ENCODE data around the gene GARNL3. TPM values are rescaled to one million over a fixed set of nuclear protein-coding genes. Genes with fewer than 3 reads are reported as not detected.

The GARNL3 gene
- total RNA-seq, 2 donors from 2014 or later = 2.0 to 2.5 TPM

GRCh38 chr9:127292415-127292814 is 27.8 kb downstream of the GARNL3 start:
- H3K27ac Mint-ChIP-seq = no peak overlapping the region
- no peak overlapping the region for H3K4me3 Mint-ChIP-seq
- no peaks in the 10 kb centered on the region for H3K9me3 ChIP-seq (ENCODE audit: control insufficient read depth, low read length, poor library complexity, severe bottlenecking)
- peaks cover 3% of the 10 kb centered on the region for H3K36me3 Mint-ChIP-seq (ENCODE audit: low read depth)
- peaks cover 6% of the 10 kb centered on the region for H3K4me1 Mint-ChIP-seq
- DNase-seq = no peak
- no peak for ATAC-seq
- peaks cover 40% of the 10 kb centered on the region for H3K27me3 Mint-ChIP-seq

- DNase-seq (no peak), ATAC-seq (no peak)
- Mint-ChIP-seq H3K4me3 (no peak overlapping the region), H3K4me1 (peaks cover 4% of the 10 kb centered on the region), H3K36me3 (ENCODE audit: low read depth) (no peaks in the 10 kb centered on the region), H3K27me3 (peaks cover 32% of the 10 kb centered on the region), H3K27ac (no peak overlapping the region)
- H3K9me3 ChIP-seq (ENCODE audit: control insufficient read depth, low read length, poor library complexity, severe bottlenecking) = no peaks in the 10 kb centered on the region
Measured at GRCh38 chr9:127293328-127293727, 28.8 kb downstream of the GARNL3 start.

GRCh38 chr9:127293767-127294166 is 29.2 kb downstream of the GARNL3 start:
- ATAC-seq (no peak), DNase-seq (no peak)
- no peak overlapping the region for H3K4me3 Mint-ChIP-seq
- H3K9me3 ChIP-seq (ENCODE audit: control insufficient read depth, low read length, poor library complexity, severe bottlenecking) = no peaks in the 10 kb centered on the region
- peaks cover 28% of the 10 kb centered on the region for H3K27me3 Mint-ChIP-seq
- H3K4me1 Mint-ChIP-seq = peaks cover 4% of the 10 kb centered on the region
- H3K36me3 Mint-ChIP-seq (ENCODE audit: low read depth) = no peaks in the 10 kb centered on the region
- no peak overlapping the region for H3K27ac Mint-ChIP-seq

- H3K4me3 Mint-ChIP-seq = no peak overlapping the region
- no peaks in the 10 kb centered on the region for H3K36me3 Mint-ChIP-seq (ENCODE audit: low read depth)
- peaks cover 18% of the 10 kb centered on the region for H3K27me3 Mint-ChIP-seq
- no peak overlapping the region for H3K27ac Mint-ChIP-seq
- peaks cover 4% of the 10 kb centered on the region for H3K4me1 Mint-ChIP-seq
- H3K9me3 ChIP-seq (ENCODE audit: control insufficient read depth, low read length, poor library complexity, severe bottlenecking) = no peaks in the 10 kb centered on the region
- ATAC-seq (no peak), DNase-seq (no peak)
Measured at GRCh38 chr9:127295005-127295404, 30.4 kb downstream of the GARNL3 start.

GRCh38 chr9:127300886-127301447 is 36.4 kb downstream of the GARNL3 start:
- H3K27me3 Mint-ChIP-seq = peaks cover 8% of the 10 kb centered on the region
- H3K4me3 Mint-ChIP-seq = no peak overlapping the region
- ATAC-seq (no peak), DNase-seq (no peak)
- no peaks in the 10 kb centered on the region for H3K4me1 Mint-ChIP-seq
- H3K9me3 ChIP-seq (ENCODE audit: control insufficient read depth, low read length, poor library complexity, severe bottlenecking) = no peaks in the 10 kb centered on the region
- H3K36me3 Mint-ChIP-seq (ENCODE audit: low read depth) = no peaks in the 10 kb centered on the region
- H3K27ac Mint-ChIP-seq = no peak overlapping the region

- DNase-seq (no peak), ATAC-seq (no peak)
- no peaks in the 10 kb centered on the region for H3K4me1 Mint-ChIP-seq
- H3K27me3 Mint-ChIP-seq = peaks cover 13% of the 10 kb centered on the region
- no peaks in the 10 kb centered on the region for H3K36me3 Mint-ChIP-seq (ENCODE audit: low read depth)
- H3K9me3 ChIP-seq (ENCODE audit: control insufficient read depth, low read length, poor library complexity, severe bottlenecking) = no peaks in the 10 kb centered on the region
- no peak overlapping the region for H3K4me3 Mint-ChIP-seq
- H3K27ac Mint-ChIP-seq = no peak overlapping the region
Measured at GRCh38 chr9:127303830-127304229, 39.3 kb downstream of the GARNL3 start.

- no peak overlapping the region for H3K27ac Mint-ChIP-seq
- ATAC-seq (no peak), DNase-seq (no peak)
- H3K4me3 Mint-ChIP-seq = no peak overlapping the region
- H3K4me1 Mint-ChIP-seq = no peaks in the 10 kb centered on the region
- H3K27me3 Mint-ChIP-seq = peaks cover 13% of the 10 kb centered on the region
- no peaks in the 10 kb centered on the region for H3K9me3 ChIP-seq (ENCODE audit: control insufficient read depth, low read length, poor library complexity, severe bottlenecking)
- H3K36me3 Mint-ChIP-seq (ENCODE audit: low read depth) = no peaks in the 10 kb centered on the region
Measured at GRCh38 chr9:127305206-127305837, 40.7 kb downstream of the GARNL3 start.

GRCh38 chr9:127305838-127306226 is 41.3 kb downstream of the GARNL3 start:
- no peaks in the 10 kb centered on the region for H3K9me3 ChIP-seq (ENCODE audit: control insufficient read depth, low read length, poor library complexity, severe bottlenecking)
- no peak overlapping the region for H3K27ac Mint-ChIP-seq
- no peaks in the 10 kb centered on the region for H3K4me1 Mint-ChIP-seq
- H3K27me3 Mint-ChIP-seq = peaks cover 12% of the 10 kb centered on the region
- H3K36me3 Mint-ChIP-seq (ENCODE audit: low read depth) = no peaks in the 10 kb centered on the region
- DNase-seq (no peak), ATAC-seq (no peak)
- H3K4me3 Mint-ChIP-seq = no peak overlapping the region

- ATAC-seq = no peak
- peaks cover 9% of the 10 kb centered on the region for H3K27me3 Mint-ChIP-seq
- DNase-seq = no peak
- no peaks in the 10 kb centered on the region for H3K9me3 ChIP-seq (ENCODE audit: control insufficient read depth, low read length, poor library complexity, severe bottlenecking)
- no peaks in the 10 kb centered on the region for H3K4me1 Mint-ChIP-seq
- H3K36me3 Mint-ChIP-seq (ENCODE audit: low read depth) = peaks cover 4% of the 10 kb centered on the region
- H3K4me3 Mint-ChIP-seq = no peak overlapping the region
- no peak overlapping the region for H3K27ac Mint-ChIP-seq
Measured at GRCh38 chr9:127307802-127308201, 43.2 kb downstream of the GARNL3 start.

GRCh38 chr9:127308652-127309434 is 44.3 kb downstream of the GARNL3 start:
- H3K27me3 Mint-ChIP-seq = peaks cover 11% of the 10 kb centered on the region
- no peak overlapping the region for H3K4me3 Mint-ChIP-seq
- H3K27ac Mint-ChIP-seq = no peak overlapping the region
- no peaks in the 10 kb centered on the region for H3K9me3 ChIP-seq (ENCODE audit: control insufficient read depth, low read length, poor library complexity, severe bottlenecking)
- H3K36me3 Mint-ChIP-seq (ENCODE audit: low read depth) = peaks cover 4% of the 10 kb centered on the region
- DNase-seq = no peak
- H3K4me1 Mint-ChIP-seq = no peaks in the 10 kb centered on the region
- no peak for ATAC-seq

GRCh38 chr9:127309715-127310114 is 45.1 kb downstream of the GARNL3 start:
- ATAC-seq (no peak), DNase-seq (no peak)
- peaks cover 11% of the 10 kb centered on the region for H3K27me3 Mint-ChIP-seq
- peaks cover 6% of the 10 kb centered on the region for H3K36me3 Mint-ChIP-seq (ENCODE audit: low read depth)
- no peaks in the 10 kb centered on the region for H3K4me1 Mint-ChIP-seq
- no peak overlapping the region for H3K27ac Mint-ChIP-seq
- H3K9me3 ChIP-seq (ENCODE audit: control insufficient read depth, low read length, poor library complexity, severe bottlenecking) = no peaks in the 10 kb centered on the region
- no peak overlapping the region for H3K4me3 Mint-ChIP-seq

GRCh38 chr9:127311239-127311741 is 46.7 kb downstream of the GARNL3 start:
- no peak for ATAC-seq
- H3K4me1 Mint-ChIP-seq = no peaks in the 10 kb centered on the region
- H3K4me3 Mint-ChIP-seq = no peak overlapping the region
- peaks cover 11% of the 10 kb centered on the region for H3K27me3 Mint-ChIP-seq
- no peak for DNase-seq
- H3K36me3 Mint-ChIP-seq (ENCODE audit: low read depth) = peaks cover 7% of the 10 kb centered on the region
- no peak overlapping the region for H3K27ac Mint-ChIP-seq
- H3K9me3 ChIP-seq (ENCODE audit: control insufficient read depth, low read length, poor library complexity, severe bottlenecking) = no peaks in the 10 kb centered on the region

GRCh38 chr9:127313042-127313560 is 48.5 kb downstream of the GARNL3 start:
- Mint-ChIP-seq H3K4me1 (no peaks in the 10 kb centered on the region), H3K36me3 (ENCODE audit: low read depth) (peaks cover 7% of the 10 kb centered on the region), H3K27ac (no peak overlapping the region), H3K27me3 (peaks cover 10% of the 10 kb centered on the region), H3K4me3 (no peak overlapping the region)
- ATAC-seq (no peak), DNase-seq (no peak)
- H3K9me3 ChIP-seq (ENCODE audit: control insufficient read depth, low read length, poor library complexity, severe bottlenecking) = no peaks in the 10 kb centered on the region

Measured in T-helper 17 cell (primary cell).